Peyer's patch (tissue), 4 donors: ENCODE data around the gene PTGES3L. TPM values are rescaled to one million over a fixed set of nuclear protein-coding genes. Genes with fewer than 3 reads are reported as not detected.

Source experiments
- DNase-seq, 3 donors: peaks; one replicate each; pipeline ENCODE4 v3.0.0-alpha.2; 2017 to 2019
- H3K27ac ChIP-seq, 4 donors: fragments of 200-600 bp; sonication (generic); one replicate each; pipeline ENCODE4 v1.5.1; 2016 to 2019
- H3K27me3 ChIP-seq, 2 donors: fragments of 200-600 bp; sonication (generic); one replicate each; pipeline ENCODE4 v1.5.1; 2019
- H3K36me3 ChIP-seq, 3 donors: fragments of 200-600 bp; sonication (generic); one replicate each; pipeline ENCODE4 v1.5.1; 2016 to 2019
- H3K4me1 ChIP-seq, 4 donors: fragments of 200-600 bp; sonication (generic); one replicate each; pipeline ENCODE4 v1.5.1; 2016 to 2019
- H3K4me3 ChIP-seq, 4 donors: fragments of 200-600 bp; sonication (generic); 1 replicate in 3 of 4; 2 replicates in 1 of 4; pipeline ENCODE4 v1.5.1; 2016 to 2019; ENCODE audit warnings: mild to moderate bottlenecking in 1 of 4
- H3K9me3 ChIP-seq, 4 donors: fragments of 200-600 bp; sonication (generic); one replicate each; pipeline ENCODE4 v1.5.1; 2016 to 2019; ENCODE audit warnings: mild to moderate bottlenecking in 1 of 4
- POLR2A ChIP-seq, 2 donors: fragments of 450-650 bp; IDR thresholded peaks; one replicate each; pipeline ENCODE4 v1.5.1; 2017; ENCODE audit warnings: antibody characterized with exemption in 2 of 2, mild to moderate bottlenecking in 2 of 2, moderate library complexity in 2 of 2
- total RNA-seq, 4 donors: library from RNA; depleted of rRNA; stranded (reverse); fragments of >200 nt; gene quantifications; one replicate each; pipeline ENCODE4 v1.1.0, GENCODE V29; 2016
- TF ChIP-seq, protein P1 (sequence below), 6 experiments: fragments of 450-650 bp in 4 of 6; fragments of 200-600 bp in 2 of 6; sonication (generic) in 1 of 6; IDR thresholded peaks; one replicate each; pipeline ENCODE4 v1.5.1; 2017 to 2019; ENCODE audit warnings: antibody characterized with exemption in 6 of 6, mild to moderate bottlenecking in 3 of 6, moderate library complexity in 1 of 6

The PTGES3L gene
- total RNA-seq, 4 donors from 2014 or later = 1.6 to 6.9 (median 5.5) TPM; not detected in 1

DNA sequence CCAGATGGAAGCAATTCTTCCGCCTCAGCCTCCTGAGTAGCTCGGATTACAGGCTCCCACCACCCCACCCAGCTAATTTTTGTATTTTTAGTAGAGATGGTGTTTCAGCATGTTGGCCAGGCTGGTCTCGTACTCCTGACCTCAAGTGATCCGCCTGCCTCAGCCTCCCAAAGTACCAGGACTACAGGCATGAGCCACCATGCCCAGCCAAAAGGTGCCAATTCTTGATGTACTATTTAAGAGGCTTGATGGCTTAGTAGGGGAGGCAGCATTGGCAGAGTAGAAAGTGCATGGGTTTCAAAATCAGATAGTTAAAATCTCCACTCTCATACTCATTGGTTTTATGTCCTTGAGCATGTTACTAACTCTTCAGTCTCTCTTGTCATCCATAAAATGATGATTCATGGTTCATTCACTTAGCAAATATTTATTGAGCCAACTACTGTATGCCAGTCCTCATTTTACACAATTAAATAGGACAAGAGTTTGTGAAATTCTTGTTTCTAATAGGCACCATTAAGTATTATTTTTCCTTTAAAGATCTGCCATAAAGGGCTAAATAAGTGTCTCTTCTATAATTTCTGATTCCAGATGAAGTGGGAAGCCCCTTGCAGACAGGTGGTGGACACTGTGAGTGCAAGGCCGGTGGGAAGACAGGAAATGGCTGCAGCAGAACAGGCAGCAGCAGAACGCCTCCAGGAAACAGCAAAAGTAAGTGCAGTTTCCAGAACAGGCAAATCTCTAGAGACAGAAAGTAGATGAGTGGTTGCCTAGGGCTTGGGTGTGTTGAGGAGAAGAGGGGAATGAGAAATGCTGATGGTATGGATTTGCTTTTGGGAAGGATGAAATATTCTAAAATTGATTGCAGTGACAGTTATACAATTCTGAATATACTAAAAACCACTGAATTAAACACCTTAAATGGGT, 10.1 kb upstream of the PTGES3L start:
- H3K27ac ChIP-seq = peak overlapping the region in 1 of 4 donors; percentile 13
- H3K4me1 ChIP-seq = peaks cover 0 to 5% (median under 1%) of the 10 kb centered on the region in 4 donors
- H3K27me3 ChIP-seq = no peaks in the 10 kb centered on the region
- TF ChIP-seq, protein P1, sequence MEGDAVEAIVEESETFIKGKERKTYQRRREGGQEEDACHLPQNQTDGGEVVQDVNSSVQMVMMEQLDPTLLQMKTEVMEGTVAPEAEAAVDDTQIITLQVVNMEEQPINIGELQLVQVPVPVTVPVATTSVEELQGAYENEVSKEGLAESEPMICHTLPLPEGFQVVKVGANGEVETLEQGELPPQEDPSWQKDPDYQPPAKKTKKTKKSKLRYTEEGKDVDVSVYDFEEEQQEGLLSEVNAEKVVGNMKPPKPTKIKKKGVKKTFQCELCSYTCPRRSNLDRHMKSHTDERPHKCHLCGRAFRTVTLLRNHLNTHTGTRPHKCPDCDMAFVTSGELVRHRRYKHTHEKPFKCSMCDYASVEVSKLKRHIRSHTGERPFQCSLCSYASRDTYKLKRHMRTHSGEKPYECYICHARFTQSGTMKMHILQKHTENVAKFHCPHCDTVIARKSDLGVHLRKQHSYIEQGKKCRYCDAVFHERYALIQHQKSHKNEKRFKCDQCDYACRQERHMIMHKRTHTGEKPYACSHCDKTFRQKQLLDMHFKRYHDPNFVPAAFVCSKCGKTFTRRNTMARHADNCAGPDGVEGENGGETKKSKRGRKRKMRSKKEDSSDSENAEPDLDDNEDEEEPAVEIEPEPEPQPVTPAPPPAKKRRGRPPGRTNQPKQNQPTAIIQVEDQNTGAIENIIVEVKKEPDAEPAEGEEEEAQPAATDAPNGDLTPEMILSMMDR (IDR thresholded peaks at IDR 0.05) = no peak
- TF ChIP-seq POLR2A (IDR thresholded peaks at IDR 0.05) = no peak
- no peak overlapping the region for H3K4me3 ChIP-seq
- H3K36me3 ChIP-seq = peaks cover 0 to 79% (median 0%) of the 10 kb centered on the region in 3 donors
- no peak for DNase-seq
- H3K9me3 ChIP-seq = no peaks in the 10 kb centered on the region

GRCh38 chr17:42989141-42989540, 9.3 kb upstream of the PTGES3L start:
- TF ChIP-seq, protein P1 (IDR thresholded peaks at IDR 0.05) = no peak
- TF ChIP-seq POLR2A (IDR thresholded peaks at IDR 0.05) = no peak

DNA sequence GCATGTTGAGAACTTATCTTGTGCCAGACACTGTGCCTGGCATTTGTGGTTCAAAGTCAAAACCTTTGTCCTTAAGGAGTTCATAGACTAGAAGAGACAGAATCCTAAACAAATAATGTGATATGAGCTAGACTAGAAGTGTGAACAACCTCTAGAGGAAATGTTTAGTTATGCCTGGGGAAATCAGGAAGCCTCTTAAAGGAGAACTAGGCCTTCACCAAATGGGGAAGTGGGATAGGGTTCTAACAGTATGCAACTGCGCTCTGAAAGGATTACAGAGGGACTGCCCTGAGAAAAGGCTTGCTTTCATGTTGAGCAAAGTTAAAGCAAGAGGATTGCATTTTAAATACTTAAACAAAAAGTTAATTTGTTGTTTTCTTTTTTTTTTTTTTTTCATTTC, 5.3 kb upstream of the PTGES3L start:
- H3K4me1 ChIP-seq = peaks cover 0 to 14% (median 13%) of the 10 kb centered on the region in 4 donors
- H3K27ac ChIP-seq = peak overlapping the region in 2 of 4 donors; percentile 2 to 69
- no peak for DNase-seq
- H3K9me3 ChIP-seq = no peaks in the 10 kb centered on the region
- no peak overlapping the region for H3K4me3 ChIP-seq
- H3K27me3 ChIP-seq = no peaks in the 10 kb centered on the region
- TF ChIP-seq, protein P1 (IDR thresholded peaks at IDR 0.05) = no peak
- TF ChIP-seq POLR2A (IDR thresholded peaks at IDR 0.05) = no peak
- H3K36me3 ChIP-seq = peaks cover 0 to 48% (median 0%) of the 10 kb centered on the region in 3 donors

More at GRCh38 chr17:42989141-42989540, 9.3 kb upstream of the PTGES3L start:
- no peak overlapping the region for H3K27ac ChIP-seq
- H3K9me3 ChIP-seq = no peaks in the 10 kb centered on the region
- no peak overlapping the region for H3K4me3 ChIP-seq
- DNase-seq = no peak
- H3K36me3 ChIP-seq = peaks cover 0 to 81% (median 0%) of the 10 kb centered on the region in 3 donors
- H3K27me3 ChIP-seq = no peaks in the 10 kb centered on the region
- peaks cover 0 to 8% (median 2%) of the 10 kb centered on the region in 4 donors for H3K4me1 ChIP-seq

GRCh38 chr17:42982266-42982665, 2.4 kb upstream of the PTGES3L start:
- peaks cover 0 to 18% (median 0%) of the 10 kb centered on the region in 3 donors for H3K36me3 ChIP-seq
- TF ChIP-seq POLR2A (IDR thresholded peaks at IDR 0.05) = no peak
- TF ChIP-seq, protein P1 (IDR thresholded peaks at IDR 0.05) = no peak
- no peak overlapping the region for H3K4me3 ChIP-seq
- no peak for DNase-seq
- no peak overlapping the region for H3K27ac ChIP-seq
- H3K4me1 ChIP-seq = peaks cover 0 to 20% (median 16%) of the 10 kb centered on the region in 4 donors
- no peaks in the 10 kb centered on the region for H3K9me3 ChIP-seq
- no peaks in the 10 kb centered on the region for H3K27me3 ChIP-seq

- peaks cover 0 to 18% (median 16%) of the 10 kb centered on the region in 4 donors for H3K4me1 ChIP-seq
- peak in 1 of 2 donors; percentile 20 for TF ChIP-seq POLR2A (IDR thresholded peaks at IDR 0.05)
- TF ChIP-seq, protein P1 (IDR thresholded peaks at IDR 0.05) = peak in 5 of 6 experiments; percentile 0 to 62 (median 55)
- no peaks in the 10 kb centered on the region for H3K9me3 ChIP-seq
- H3K27ac ChIP-seq = peak overlapping the region; percentile 85 to 96 (median 94)
- DNase-seq = peak; percentile 76 to 82 (median 78)
- H3K36me3 ChIP-seq = peaks cover 0 to 5% (median 0%) of the 10 kb centered on the region in 3 donors
- H3K27me3 ChIP-seq = no peaks in the 10 kb centered on the region
- peak overlapping the region; percentile 77 to 87 (median 84) for H3K4me3 ChIP-seq
These were observed 1.0 kb upstream of the PTGES3L start for GRCh38 chr17:42980766-42981397.
